Activated CD8-positive, alpha-beta memory T cell treated with anti-CD3 and anti-CD28 coated beads, Interleukin-2, amount 50 U/mL, for 4 hours (primary cell): Measurements from ENCODE around the gene TIMP2.
A peak's percentile ranks its signal among the peaks of the same experiment; 100 is the strongest.

ENCODE experiments used
- DNase-seq: peaks from one replicate; pipeline ENCODE4 v3.0.0-alpha.2; 2020

Gene TIMP2

DNA sequence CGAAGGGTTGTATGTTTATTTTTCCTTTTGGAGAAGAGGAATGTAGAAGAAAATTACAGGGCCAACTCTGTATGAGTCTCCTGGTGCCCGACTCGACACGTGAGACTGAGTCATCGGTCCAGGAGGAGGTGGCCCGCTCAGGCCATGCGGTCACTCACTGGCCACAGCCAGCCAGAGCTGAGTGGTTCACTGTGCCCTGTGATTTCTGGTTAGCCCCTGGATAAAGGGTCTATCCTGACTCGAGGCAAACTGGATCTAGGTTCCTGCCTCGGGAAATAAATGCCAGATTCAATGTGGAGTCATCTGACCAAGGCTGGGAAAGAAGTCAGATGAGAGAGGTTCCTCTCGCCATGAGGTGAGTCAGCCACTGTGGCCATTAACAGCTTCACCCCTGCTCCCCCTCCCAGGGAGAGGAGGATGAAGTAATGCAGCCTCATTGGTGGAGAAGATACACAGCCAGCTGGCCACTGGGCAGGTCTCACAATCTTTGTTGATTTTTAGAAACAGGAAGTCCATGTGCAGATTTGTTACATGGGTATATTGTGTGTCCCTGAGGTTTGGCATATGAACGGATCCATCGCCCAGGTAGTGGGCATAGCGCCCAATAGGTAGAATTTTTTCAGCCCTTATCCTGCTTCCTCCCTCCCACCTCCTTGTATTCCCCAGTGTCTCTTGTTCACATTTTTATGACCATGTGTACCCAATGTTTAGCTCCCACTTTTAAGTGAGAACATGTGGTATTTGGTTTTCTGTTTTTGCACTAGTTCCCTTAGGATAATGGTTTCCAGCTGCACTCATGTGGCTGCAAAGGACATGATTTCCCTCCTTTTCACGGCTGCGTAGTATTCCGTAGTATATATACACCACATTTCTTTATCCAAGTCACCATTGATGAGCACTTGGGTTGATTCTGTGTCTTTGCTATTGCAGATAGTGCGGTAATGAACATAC, 62.8 kb downstream of the TIMP2 start:
- DNase-seq = no peak

DNA sequence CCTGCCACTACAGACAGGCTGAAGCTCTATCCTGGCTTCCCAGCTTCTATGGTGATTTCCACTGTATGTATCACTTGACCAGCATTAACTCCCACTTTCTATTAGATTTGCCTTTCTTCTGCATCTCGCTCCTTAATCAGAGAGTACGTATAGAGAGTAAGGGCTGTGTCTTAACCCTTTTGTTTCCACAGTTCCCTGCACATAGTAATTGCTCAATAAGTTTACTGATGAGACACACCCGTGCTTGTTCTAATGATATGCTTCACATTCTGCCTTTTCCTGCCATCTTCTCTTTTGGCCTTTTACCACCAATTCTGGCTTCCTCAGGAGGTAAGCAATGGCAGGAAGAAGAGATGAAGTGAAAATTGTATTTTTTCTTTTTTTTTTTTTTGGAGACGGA, 64.0 kb downstream of the TIMP2 start:
- DNase-seq = no peak

DNA sequence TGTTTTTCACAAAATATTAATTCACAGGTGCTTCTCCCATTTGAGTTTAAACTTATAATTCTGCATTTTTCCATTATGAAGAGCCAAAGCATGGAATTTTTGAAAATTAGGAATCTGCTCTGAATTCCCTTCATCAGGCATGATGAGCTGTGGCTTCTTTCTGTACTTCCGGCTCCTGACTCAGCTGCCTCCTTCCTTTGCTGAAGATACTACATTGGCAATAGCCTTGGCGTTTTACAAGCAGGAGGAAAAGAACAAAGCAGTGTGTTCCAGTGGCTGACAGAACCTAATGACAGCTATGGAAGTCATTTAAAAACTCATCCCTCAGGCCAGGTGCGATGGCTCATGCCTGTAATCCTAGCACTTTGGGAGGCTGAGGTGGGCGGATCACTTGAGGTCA, 66.1 kb downstream of the TIMP2 start:
- no peak for DNase-seq

DNA sequence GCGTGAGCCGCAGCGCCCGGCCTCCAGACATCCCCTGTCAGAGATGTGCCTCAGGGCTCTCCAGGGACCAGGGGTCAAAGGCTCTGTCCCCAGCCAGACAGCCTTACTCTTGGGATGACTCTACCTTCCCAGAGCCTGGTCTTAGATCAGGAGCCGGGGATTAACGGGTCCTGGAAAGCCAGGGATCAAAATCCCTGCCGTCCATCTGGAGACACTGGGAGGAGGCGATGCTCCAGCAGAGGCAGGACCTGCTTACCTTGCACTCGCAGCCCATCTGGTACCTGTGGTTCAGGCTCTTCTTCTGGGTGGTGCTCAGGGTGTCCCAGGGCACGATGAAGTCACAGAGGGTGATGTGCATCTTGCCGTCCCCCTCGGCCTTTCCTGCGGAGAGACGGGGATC, 67.9 kb downstream of the TIMP2 start:
- no peak for DNase-seq

DNA sequence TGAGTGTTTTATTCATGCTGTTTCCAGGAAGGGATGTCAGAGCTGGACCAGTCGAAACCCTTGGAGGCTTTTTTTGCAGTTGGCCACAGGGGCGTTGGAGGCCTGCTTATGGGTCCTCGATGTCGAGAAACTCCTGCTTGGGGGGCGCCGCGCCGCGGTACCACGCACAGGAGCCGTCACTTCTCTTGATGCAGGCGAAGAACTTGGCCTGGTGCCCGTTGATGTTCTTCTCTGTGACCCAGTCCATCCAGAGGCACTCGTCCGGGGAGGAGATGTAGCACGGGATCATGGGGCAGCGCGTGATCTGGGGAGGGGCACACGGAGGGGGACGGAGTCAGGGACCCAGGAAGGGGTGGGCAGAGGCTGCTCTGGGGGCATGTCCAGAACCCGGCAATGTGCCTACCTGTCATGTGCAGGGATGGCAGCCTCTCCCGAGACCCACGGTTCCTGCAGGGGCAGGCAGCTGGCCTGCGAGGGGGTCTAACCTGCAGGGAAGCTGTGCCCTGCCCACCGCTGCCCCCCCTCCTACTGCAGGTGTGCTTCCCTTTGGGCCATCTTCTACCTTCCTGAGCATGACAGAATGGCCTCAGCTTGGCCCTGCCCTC, 69.5 kb downstream of the TIMP2 start:
- no peak for DNase-seq

DNA sequence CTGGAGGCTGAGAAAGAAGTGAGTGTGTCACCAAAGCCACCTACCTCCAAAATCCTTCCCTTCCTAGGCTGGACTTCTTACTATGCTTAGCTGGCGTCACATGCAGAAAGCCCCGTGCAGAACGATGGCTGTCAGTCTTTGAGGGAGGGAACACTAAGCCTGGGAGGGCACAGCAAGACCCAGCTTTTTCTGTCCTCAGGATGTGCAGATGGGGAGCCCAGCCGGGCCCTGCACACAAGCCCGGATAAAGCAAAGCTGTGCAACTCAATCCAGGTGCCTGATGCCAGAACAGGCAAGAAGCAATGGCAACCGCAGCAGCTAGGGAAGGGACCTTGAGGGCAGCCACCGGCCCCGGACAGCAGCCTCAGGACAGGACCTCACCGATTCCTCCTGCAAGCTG, 70.7 kb downstream of the TIMP2 start:
- DNase-seq = no peak

DNA sequence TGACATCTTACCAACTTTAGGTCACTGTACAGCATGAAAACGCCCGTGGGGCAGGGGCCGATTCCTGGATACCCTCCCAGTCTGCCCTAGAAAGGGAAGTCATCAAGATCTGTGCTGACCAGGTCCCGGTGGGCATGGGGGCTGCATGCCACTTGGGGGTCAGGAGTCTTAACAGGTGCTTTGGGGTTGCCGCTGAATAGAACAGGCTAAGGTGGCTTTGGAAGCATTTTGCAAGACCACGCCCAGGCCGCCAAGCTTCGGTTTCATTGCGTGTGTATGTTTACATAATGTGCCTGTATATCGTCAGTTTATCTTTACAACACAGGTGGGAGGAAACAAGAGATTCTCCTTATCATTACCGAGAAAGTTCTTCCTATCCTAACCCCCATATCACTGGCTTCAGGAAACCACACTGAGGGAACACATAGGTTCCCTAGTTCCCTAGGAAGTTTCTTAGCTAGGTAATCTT, 71.2 kb downstream of the TIMP2 start:
- no peak for DNase-seq

DNA sequence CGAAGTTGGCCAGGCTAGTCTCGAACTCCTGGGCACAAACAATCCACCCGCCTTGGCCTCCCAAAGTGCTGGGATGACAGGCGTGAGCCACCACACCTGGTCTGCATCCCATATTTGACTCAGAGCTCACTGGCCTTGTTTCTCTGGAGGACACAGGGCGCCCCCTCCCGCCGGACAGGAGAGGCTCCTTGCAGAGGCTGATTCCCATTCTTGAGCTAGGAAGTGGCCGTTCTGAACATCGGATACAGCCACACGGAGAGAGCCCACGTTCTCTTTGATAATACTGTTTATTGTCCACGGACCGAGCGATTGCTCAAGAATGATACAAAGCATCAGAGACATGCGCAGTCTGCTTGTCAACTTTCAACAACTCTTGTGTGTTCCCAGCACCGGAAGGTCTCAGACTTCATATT, 72.5 kb downstream of the TIMP2 start:
- no peak for DNase-seq

DNA sequence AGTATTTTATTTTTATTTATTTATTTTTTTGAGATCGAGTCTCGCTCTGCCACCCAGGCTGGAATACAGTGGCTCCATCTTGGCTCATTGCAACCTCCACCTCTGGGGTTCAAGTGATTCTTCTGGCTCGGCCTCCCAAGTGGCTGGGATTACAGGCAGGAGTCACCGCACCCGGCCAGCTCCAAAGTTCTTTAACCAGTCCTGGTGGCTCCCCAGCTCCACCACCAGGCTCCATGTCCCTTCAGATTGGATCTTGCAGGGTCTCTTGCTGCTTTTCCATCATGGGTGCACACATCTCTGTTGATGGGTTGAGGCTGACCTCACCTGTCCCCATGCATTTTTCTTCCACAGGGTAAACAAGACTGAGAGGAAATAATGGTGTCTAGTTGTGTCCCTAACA, 76.2 kb downstream of the TIMP2 start:
- DNase-seq = no peak

DNA sequence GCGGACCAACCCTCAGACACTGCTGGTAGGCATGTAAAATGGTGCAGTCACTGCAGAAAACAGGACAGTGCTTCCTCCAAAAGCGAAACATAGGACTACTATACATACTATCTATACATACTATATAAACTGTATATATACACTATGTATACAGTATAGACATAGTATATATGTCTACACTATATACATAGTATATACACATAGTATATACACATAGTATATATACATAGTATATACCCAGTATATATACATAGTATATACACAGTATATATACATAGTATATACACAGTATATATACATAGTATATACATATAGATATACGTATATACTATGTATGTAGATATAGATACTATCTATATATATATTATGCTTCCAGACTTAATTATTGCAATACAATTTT, 78.1 kb downstream of the TIMP2 start:
- DNase-seq = no peak

DNA sequence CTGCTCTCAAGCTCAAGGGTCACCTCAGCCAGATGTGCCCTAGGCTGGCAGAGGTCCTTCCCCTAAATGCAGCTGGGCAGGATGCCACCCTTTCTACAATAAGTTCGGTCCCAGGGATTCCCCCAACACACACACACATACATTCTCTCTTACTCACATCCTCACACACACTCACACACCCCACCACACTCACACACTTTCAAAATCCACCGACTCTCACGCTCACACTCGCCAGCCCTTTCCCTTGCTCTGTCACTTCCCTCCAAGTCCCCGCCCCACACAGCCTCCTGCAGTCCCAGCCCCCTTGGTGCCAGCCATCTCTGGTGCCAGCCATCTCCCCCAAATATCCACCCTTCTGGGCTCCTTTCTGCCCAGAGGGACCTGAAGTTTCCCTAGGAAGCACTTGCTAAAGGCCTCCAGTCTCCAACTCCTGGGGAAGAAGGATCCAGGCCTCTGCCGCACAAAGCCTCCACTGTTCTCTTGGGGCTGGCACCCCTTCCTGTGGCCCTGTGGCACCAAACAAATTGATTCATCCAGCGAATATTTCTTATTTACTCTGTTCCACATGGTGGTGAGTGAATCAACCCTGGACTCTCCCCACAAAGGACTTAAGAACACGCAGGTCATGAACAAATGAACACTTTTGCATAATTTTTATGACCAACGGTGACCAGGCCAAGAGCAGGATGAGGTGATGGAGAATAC, 80.7 kb downstream of the TIMP2 start:
- DNase-seq = no peak

DNA sequence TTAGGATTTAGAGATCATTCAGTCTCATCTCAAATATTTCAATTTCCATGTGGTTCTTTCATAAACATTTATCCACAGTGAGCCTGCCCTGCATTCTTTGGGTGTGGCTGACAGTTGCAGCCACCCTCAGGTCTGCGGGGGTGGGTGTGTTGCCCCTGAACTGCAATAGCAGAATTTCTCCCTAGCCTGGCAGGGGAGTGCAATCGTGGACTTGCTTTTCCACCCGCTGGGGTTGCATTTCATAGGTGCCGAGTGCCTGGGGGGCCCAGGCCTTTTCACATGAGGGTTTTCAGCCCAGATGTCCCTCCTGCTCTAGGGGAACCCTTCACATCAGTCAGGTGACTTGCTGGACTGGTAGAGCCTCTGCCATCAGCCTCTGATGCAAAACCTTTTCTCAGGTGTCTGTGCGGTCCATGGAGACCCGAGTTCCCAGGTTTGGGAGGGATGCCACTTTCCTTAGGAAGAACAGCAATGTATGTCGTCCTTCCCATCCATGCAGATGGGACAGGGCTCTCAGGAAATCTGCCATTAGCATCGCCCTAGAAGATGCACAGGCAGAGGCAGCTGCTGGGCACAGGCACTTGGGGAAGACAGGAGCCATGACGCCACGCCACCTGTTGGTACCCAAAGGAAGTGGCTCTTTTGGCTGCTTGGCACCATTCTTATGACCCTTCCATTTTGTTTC, 82.2 kb downstream of the TIMP2 start:
- DNase-seq = peak; percentile 52

DNA sequence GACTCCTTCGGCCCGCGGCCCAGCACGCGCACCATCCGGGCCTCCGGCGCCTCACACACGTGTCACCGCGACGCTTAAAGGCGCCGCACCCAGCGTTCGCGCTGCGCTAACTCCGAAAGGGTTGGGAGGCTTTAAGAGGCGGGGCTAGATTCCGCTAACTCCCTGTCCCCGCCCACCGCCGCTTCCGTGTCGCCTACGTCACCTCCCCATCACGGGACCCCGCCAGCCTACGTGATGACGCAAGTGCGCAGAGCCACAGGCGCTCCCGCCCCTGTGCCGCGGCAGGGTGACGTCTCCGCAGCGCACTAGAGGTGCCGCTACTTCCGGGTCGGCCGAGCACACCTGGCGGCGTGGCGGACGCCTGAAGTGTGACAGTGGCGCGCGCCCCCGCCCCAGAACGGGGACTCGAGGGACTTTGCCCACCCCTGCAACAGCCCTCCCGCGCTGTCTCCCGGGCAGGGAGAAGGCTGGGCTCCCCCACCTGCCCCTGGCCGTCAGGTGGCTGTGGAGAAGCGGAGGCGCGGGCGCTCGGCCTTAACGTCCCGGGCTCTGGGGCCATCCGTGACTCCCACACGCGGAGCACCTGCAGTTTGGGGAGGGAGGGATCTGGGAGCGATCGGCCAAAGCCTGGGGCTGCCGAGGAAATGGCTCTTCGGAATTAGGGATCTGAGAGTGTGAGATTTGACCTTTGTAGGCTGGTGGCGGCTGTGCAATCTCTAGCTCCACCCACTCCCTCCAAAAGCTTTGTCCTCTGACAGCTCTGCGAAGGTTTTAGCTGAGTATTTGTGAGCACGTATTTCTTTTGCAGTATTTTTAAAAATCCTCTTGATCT, 84.2 kb downstream of the TIMP2 start, which contains the start of gene USP36:
Gene USP36 (minus strand): TSS at position 35 of the 832 bp plus-strand sequence. CDS start 4,451 bp downstream, outside the sequence.
- DNase-seq = peak; percentile 100

DNA sequence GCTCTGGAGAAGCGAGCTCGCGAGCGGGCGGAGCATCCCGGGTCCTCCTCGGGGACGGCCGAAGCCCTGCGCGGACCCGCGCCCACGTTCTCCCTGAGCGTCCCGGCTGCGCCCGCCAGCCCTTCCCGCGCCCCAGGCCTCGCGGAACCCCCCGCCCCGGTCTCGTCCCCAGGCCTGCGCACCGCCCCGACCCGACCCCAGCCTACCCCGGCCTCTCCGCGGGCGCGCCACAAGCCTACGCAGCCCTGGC, 84.7 kb downstream of the TIMP2 start:
- no peak for DNase-seq

DNA sequence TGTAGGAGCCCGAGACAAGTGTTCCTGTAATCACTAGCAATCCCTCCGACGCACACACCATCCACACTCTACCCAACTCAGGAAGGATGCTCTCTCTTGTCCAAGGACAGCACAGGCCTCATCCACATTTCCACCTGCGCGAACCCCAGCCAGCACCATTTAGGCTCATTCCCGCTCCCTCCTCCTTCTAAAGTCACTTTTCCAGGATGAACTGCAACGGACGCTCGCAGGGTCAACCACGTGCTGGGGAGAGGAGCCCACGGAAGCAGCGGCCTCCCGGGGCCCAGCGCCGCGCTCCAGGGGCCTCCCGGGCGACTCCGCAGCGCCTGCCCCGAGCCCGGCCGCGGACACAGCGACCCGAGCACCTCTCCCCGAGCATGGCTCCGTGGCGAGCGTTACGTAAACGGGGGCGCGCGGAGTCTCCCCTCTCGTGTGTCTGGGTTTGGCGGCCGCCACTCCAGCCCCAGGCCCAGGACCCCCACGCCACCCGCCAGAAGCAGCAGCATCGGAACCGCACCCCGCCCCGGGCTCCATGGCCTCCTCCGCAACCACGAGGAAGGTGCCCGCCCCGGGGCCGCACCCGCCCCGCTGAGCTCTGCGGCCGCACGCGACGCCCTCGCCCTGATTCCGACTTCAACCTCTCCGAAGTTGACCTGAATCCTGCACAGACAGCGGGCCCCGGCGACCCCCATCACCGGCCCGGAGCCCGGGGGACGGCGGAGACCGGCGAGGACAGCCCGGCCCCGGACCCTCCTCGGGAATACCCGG, 85.2 kb downstream of the TIMP2 start:
- peak; percentile 58 for DNase-seq

DNA sequence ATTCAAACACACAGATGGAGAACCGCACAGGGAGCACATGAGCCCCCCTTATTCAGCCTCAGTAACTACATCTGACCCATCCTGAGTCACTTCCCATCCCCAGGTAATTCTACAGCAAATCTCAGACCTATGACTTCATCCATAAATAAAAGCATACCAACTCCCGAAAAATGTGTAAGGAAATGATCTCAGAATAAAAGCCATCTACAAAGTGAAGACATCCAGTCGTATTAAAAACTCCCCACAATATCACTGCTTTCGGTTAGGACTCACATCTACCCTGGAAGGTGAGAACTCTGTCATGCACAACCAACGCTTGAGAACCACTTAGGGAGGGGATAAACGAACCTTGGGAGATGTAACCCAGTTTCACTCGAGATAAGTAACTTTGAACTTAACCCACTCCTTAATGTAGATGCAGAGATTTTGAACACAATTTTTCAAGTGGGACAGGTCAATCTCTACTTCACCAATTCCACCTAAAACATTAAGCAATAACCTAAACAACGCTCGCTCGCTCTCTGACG, 85.9 kb downstream of the TIMP2 start:
- DNase-seq = no peak

DNA sequence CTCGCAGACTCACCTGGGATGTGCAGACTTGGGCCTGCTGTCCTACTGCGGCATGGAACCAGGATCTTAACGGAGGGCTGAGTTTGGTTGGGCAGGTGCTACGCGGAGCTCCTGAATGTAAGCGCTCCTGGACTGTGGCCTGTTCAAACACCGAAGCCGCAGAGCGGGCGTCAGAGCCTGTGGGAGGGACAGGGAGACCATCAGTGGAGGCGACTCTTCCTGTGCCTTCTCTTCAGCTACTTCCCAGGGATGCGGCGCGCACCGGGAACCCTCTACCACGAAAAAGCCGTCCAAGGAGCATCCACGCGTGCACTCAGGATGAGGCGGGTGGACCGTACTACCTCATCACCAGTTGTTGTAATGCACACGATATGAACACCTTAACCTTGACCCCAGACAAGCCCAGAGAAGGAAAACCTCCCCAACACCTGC, 86.6 kb downstream of the TIMP2 start:
- DNase-seq = no peak

DNA sequence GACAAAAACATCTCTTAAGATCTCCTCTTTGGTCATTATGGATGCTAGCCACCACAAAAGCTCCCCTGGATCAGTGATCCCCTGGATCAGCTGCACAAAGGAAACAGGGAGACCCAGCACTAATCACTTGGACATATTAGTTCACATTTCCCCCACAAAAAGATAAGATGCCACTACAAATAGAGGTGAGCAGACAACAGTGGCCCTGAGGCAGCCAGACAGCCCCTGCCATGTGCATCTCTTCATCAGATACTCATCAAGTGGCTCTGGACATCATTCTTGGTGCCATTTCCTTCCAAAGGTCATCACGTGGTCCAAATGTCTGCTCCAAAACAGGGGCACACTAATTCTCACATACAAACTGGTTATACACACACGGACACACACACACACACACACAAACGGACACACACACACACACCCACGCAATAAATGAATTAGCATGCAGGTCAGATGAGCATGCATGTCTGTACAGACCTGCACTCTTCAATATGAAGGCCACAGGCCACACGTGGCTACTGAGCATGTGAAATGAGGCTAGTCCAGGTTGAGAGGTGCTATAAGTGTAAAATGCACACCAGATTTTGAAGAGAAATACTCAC, 88.7 kb downstream of the TIMP2 start:
- DNase-seq = no peak

DNA sequence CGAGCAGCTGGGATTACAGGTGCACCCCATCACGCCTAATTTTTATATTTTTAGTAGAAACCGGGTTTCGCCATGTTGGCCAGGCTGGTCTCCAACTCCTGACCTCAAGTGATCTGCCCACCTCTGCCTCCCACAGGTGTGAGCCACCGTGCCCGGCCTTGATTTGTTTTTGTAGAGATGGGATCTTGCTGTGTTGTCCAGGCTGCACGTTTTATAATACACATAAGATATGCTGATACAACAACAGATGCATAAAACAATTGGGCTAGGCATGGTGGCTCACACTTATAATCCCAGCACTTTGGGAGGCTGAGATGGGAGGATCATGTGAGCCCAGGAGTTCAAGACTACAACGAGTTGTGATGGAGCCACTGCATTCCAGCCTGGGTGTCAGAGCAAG, 90.6 kb downstream of the TIMP2 start:
- DNase-seq = no peak

DNA sequence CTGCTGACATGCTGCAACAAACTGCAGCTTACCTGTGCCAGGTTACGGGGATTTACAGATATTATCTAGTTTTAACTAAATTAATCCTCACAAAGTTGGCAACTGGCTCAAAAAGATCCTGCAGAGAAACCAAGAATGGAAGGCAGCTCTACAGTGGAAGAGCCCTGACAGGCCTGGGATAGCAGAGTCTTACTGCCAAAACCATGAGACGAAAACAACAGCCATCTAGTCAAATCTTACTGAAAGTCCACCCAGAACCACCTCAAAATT, 92.7 kb downstream of the TIMP2 start:
- DNase-seq = no peak
